Esophagus squamous epithelium (tissue), 5 donors: ENCODE results near the gene SLC4A9. TPM values are rescaled to one million over a fixed set of nuclear protein-coding genes. Genes with fewer than 3 reads are reported as not detected.

Experiments used
- DNase-seq: peaks from one replicate; lab custom pipeline; 2025; lab: John Stamatoyannopoulos, UW
- H3K27ac ChIP-seq, 4 donors: fragments of 200-600 bp; sonication (generic); one replicate each; pipeline ENCODE4 v1.5.1; 2016 to 2019; ENCODE audit warnings: mild to moderate bottlenecking in 1 of 4
- H3K27me3 ChIP-seq, 4 donors: fragments of 200-600 bp; sonication (generic); 1 replicate in 3 of 4; 2 replicates in 1 of 4; pipeline versions ENCODE4 v1.5.1 to v1.6.0; 2017 to 2021; ENCODE audit warnings: antibody characterized with exemption in 1 of 4
- H3K36me3 ChIP-seq, 3 donors: fragments of 200-600 bp; sonication (generic); one replicate each; pipeline ENCODE4 v1.5.1; 2016 to 2019
- H3K4me1 ChIP-seq, 3 donors: fragments of 200-600 bp; sonication (generic); one replicate each; pipeline ENCODE4 v1.5.1; 2017 to 2019
- H3K4me3 ChIP-seq, 4 donors: fragments of 200-600 bp; sonication (generic); 1 replicate in 3 of 4; 2 replicates in 1 of 4; pipeline ENCODE4 v1.5.1; 2016 to 2019; ENCODE audit warnings: mild to moderate bottlenecking in 2 of 4, moderate library complexity in 1 of 4
- H3K9me3 ChIP-seq, 3 donors: fragments of 200-600 bp; sonication (generic); one replicate each; pipeline ENCODE4 v1.5.1; 2016 to 2019
- POLR2A ChIP-seq, 4 donors: fragments of 450-650 bp; IDR thresholded peaks; one replicate each; pipeline ENCODE4 v1.6.1; 2017; ENCODE audit warnings: antibody characterized with exemption in 4 of 4, mild to moderate bottlenecking in 4 of 4, moderate library complexity in 3 of 4
- WGBS, 2 donors: methylation state at CpG; one replicate each; pipeline ENCODE4 v1.1.5; 2018; 5-methylcytosine and 5-hydroxymethylcytosine counted together
- intact Hi-C: fragments of 100-400 bp; cut with DNase I; formaldehyde crosslinking; loops from one replicate; pipeline ENCODE4 v1.15.0; 2022
- total RNA-seq, 4 donors: library from RNA; depleted of rRNA; stranded (reverse); fragments of >200 nt; gene quantifications; one replicate each; pipeline ENCODE4 v1.1.0, GENCODE V29; 2016
- TF ChIP-seq, protein P1 (sequence below), 6 experiments: fragments of 450-650 bp in 4 of 6; fragments of 200-600 bp in 2 of 6; sonication (generic) in 2 of 6; IDR thresholded peaks; one replicate each; pipeline ENCODE4 v1.5.1; 2016 to 2019; ENCODE audit warnings: antibody characterized with exemption in 6 of 6, mild to moderate bottlenecking in 4 of 6, moderate library complexity in 4 of 6
- donor health status: DM: yes; HTN: yes; CAD: no.

Gene SLC4A9
- total RNA-seq, 4 donors from 2014 or later = 0.04 to 1.2 TPM; not detected in 2

DNA sequence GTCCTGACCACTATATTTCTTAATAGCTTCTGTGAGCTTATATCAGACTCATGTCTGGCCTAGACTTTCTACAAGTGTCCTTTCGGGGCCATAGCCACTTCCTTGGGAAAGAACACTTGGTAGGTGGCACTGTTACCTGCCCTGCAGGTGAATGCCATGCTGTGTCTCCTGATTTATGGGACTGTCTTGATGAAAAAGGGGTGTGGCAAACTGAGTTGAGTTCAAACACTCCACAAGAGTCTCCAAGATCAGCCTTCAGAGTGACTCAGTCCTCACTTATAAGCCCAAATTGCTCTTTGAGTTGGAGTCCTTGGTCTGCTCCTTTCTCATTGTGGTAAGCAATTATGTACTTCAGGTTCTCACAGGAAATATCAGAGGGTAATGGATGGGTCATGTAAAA is 31.7 kb downstream of the SLC4A9 start:
- Histone ChIP-seq H3K36me3 (peaks cover 0 to 3% (median 0%) of the 10 kb centered on the region in 3 donors), H3K27ac (peak overlapping the region in 2 of 4 donors; percentile 55), H3K9me3 (no peaks in the 10 kb centered on the region), H3K4me1 (peaks cover 0 to 11% (median 0%) of the 10 kb centered on the region in 3 donors), H3K27me3 (no peaks in the 10 kb centered on the region), H3K4me3 (no peak overlapping the region)
- WGBS, 2 donors = 82% methylated on average over 1 of the region's 1 CpG; no CpG with 5 or more reads in 1 of the 2 donors
- intact Hi-C loops = no loop called here
- no peak for DNase-seq
- TF ChIP-seq POLR2A (IDR thresholded peaks at IDR 0.05) = no peak
- TF ChIP-seq, protein P1, sequence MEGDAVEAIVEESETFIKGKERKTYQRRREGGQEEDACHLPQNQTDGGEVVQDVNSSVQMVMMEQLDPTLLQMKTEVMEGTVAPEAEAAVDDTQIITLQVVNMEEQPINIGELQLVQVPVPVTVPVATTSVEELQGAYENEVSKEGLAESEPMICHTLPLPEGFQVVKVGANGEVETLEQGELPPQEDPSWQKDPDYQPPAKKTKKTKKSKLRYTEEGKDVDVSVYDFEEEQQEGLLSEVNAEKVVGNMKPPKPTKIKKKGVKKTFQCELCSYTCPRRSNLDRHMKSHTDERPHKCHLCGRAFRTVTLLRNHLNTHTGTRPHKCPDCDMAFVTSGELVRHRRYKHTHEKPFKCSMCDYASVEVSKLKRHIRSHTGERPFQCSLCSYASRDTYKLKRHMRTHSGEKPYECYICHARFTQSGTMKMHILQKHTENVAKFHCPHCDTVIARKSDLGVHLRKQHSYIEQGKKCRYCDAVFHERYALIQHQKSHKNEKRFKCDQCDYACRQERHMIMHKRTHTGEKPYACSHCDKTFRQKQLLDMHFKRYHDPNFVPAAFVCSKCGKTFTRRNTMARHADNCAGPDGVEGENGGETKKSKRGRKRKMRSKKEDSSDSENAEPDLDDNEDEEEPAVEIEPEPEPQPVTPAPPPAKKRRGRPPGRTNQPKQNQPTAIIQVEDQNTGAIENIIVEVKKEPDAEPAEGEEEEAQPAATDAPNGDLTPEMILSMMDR (IDR thresholded peaks at IDR 0.05) = no peak

DNA sequence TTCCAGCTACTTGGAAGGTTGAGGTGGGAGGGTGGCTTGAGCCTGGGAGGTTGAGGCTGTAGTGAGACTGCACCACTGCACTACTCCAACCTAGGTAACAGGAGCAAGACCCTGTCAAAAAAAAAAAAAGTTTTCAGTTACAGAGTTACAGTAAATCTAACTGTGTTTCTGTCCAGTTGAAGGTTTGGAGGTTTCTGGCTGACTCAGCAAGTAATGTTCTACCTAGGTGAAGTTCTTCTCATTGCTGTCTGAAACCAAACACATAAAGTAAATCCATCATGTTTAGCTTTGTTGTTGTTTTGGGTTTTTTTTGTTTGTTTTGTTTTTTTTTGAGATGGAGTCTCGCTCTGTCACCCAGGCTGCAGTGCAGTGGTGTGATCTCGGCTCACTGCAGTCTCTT is 33.7 kb downstream of the SLC4A9 start:
- no peaks in the 10 kb centered on the region for H3K9me3 ChIP-seq
- H3K27me3 ChIP-seq = no peaks in the 10 kb centered on the region
- peaks cover 0 to 26% (median 5%) of the 10 kb centered on the region in 3 donors for H3K4me1 ChIP-seq
- H3K36me3 ChIP-seq = peaks cover 0 to 3% (median 0%) of the 10 kb centered on the region in 3 donors
- TF ChIP-seq, protein P1 (IDR thresholded peaks at IDR 0.05) = no peak
- no peak for TF ChIP-seq POLR2A (IDR thresholded peaks at IDR 0.05)
- no peak overlapping the region for H3K27ac ChIP-seq
- H3K4me3 ChIP-seq = no peak overlapping the region
- DNase-seq = no peak
- intact Hi-C loops = no loop called here
- WGBS, 2 donors = 100% methylated on average over 2 of the region's 2 CpGs

DNA sequence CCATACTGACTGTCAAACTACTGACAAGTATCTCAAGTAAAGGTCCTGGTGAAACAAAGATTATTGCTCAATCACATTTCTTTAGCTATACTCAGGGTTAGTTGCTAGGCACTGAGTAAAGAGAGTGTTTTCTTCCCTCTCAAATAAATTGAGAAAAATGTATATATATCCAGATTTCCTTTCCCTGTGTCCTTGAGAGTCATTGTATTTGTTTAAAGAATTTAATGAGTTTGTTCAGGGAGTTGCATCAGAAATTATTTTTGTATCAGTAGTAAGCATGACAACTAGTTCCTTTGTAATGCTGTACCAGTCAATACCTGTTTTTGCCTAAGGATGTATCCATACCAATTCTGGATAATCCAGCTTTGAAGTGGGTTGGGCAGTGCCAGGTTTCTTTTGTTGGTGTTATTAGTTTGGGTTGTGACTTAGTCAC is 38.4 kb downstream of the SLC4A9 start:
- no peak for TF ChIP-seq POLR2A (IDR thresholded peaks at IDR 0.05)
- TF ChIP-seq, protein P1 (IDR thresholded peaks at IDR 0.05) = no peak
- peaks cover 0 to 1% (median 0%) of the 10 kb centered on the region in 3 donors for H3K36me3 ChIP-seq
- intact Hi-C loops = no loop called here
- H3K27me3 ChIP-seq = no peaks in the 10 kb centered on the region
- no peak overlapping the region for H3K4me3 ChIP-seq
- no peaks in the 10 kb centered on the region for H3K9me3 ChIP-seq
- peaks cover 5 to 41% (median 23%) of the 10 kb centered on the region in 3 donors for H3K4me1 ChIP-seq
- H3K27ac ChIP-seq = peak overlapping the region; percentile 65 to 92 (median 80)
- no peak for DNase-seq

DNA sequence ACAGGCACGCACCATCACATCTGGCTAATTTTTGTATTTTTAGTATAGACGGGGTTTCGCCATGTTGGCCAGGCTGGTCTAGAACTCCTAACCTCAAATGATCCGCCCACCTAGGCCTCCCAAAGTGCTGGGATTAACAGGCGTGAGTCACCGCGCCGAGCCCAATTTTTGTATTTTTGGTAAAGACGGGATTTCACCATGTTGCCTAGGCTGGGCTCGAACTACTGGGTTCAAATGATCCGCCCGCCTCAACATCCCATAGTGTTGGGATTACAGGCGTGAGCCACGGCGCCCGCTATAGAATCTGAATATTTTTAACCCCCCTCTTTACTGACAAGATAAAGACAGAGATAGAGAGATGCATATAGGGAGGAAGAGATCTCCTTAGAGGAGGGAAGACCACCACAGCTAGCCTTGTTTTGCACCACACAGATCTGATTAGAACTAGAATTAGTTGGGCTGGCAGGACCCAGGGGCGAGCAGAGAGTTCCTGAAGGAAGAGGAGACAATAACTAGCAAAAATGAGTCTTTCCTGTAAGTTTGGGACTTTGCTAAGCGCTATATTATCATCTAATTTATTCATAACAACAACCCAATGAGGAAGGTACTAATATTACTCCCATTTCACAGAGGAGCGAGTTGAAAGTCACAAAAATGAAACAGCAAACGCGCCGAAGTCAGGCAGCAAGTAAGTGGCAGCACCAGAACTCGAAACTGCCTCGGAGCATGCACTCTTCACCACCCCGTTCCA is 40.2 kb downstream of the SLC4A9 start:
- TF ChIP-seq, protein P1 (IDR thresholded peaks at IDR 0.05) = no peak
- no peak for TF ChIP-seq POLR2A (IDR thresholded peaks at IDR 0.05)
- no peaks in the 10 kb centered on the region for H3K27me3 ChIP-seq
- DNase-seq = no peak
- peaks cover 16 to 59% (median 39%) of the 10 kb centered on the region in 3 donors for H3K4me1 ChIP-seq
- WGBS, 2 donors = 8 to 31% methylated on average over 12 to 25 of the region's 25 CpGs
- intact Hi-C loops = loop anchor here (10.0 kb wide), 1 partner anchor 245 kb away; the partner anchor contains the start of genes IK and NDUFA2
- no peaks in the 10 kb centered on the region for H3K36me3 ChIP-seq
- no peaks in the 10 kb centered on the region for H3K9me3 ChIP-seq
- peak overlapping the region; percentile 63 to 91 (median 88) for H3K4me3 ChIP-seq
- peak overlapping the region; percentile 88 to 98 (median 94) for H3K27ac ChIP-seq

DNA sequence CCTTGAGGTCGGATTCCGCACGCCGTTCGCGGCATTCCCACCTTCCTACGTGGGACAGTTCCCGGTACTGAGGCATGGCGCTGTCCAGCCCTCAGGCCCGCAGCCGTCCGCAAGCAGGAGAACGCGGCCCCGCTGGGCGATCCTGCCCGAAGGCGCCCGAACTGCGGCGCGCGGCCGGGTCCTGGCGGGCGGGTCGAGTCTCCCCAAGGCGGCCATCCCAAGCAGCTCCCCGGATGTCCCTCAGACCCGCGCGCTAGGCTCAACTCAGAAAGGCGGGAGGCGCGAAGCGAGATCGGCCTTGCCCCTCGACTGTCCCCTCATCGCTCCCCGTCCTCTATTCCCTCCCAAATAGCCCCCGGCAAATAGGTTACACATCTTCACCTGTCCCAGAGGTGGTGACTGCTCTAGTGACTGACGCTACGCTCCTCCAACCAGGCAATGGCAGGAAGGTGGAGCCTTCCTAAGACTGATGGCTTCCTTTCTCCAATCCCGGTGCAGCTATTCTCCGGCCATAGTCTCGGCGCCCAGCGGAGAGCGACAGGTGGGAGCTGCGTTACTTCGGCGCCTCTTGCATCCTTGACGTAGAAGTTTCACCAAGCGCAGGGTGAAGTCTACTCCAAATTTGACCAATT is 40.9 kb downstream of the SLC4A9 start:
- Histone ChIP-seq H3K4me3 (peak overlapping the region; percentile 63 to 91 (median 88)), H3K27me3 (no peaks in the 10 kb centered on the region), H3K9me3 (no peaks in the 10 kb centered on the region), H3K36me3 (peaks cover 0 to 5% (median 0%) of the 10 kb centered on the region in 3 donors), H3K27ac (peak overlapping the region; percentile 88 to 98 (median 94)), H3K4me1 (peaks cover 16 to 66% (median 40%) of the 10 kb centered on the region in 3 donors)
- peak; percentile 70 for DNase-seq
- TF ChIP-seq, protein P1 (IDR thresholded peaks at IDR 0.05) = no peak
- TF ChIP-seq POLR2A (IDR thresholded peaks at IDR 0.05) = peak in 3 of 4 donors; percentile 35 to 77 (median 72)
- intact Hi-C loops = loop anchor here (10.0 kb wide), 1 partner anchor 244 kb away; the partner anchor contains the start of genes IK and NDUFA2
- WGBS, 2 donors = 0 to 1% methylated on average over 31 to 40 of the region's 54 CpGs
